GOT3 (cell line): ENCODE measurements around the gene TGFB1I1.
"Not testable (repeated sequence)": the region's sequence is repeated elsewhere in the genome, so short reads cannot be mapped to it uniquely, and the experiment has no call there.

ENCODE experiments used
- DNase-seq: peaks from one replicate; lab custom pipeline; 2025; ENCODE audit warnings: mixed read lengths; lab: John Stamatoyannopoulos, UW

TGFB1I1 gene

DNA sequence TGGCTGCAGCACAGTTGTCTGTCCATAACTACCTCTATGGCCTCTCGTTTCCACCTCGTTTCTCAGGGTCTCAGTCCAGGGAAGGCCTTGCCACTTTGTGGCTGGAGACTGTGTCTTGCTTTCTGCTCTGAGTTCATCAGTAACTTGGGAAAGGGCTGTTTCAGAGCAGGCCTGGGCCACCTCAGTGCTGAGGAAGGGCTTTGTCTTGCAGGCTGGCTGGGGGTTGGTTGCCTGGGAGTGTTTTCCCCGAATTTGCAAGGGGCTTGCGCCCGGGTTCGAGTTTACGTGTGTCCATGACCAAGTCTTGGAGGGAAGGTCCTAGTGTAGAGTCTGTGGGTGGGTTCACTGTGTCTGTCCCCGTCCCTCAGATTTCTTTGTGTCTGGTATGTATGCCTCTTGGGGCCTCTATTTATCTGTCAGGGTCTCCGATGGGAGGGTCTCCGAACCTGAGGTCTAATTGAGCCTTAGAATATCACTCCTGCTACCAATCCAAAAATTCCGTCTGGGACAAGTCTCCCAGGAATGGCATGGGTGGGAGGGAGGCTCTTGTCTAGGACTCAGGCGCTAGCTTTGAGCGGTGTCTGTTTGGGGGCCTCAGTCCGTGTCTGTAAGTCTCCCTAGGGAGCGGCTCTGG is 594 bp upstream of the TGFB1I1 start:
- no peak for DNase-seq

DNA sequence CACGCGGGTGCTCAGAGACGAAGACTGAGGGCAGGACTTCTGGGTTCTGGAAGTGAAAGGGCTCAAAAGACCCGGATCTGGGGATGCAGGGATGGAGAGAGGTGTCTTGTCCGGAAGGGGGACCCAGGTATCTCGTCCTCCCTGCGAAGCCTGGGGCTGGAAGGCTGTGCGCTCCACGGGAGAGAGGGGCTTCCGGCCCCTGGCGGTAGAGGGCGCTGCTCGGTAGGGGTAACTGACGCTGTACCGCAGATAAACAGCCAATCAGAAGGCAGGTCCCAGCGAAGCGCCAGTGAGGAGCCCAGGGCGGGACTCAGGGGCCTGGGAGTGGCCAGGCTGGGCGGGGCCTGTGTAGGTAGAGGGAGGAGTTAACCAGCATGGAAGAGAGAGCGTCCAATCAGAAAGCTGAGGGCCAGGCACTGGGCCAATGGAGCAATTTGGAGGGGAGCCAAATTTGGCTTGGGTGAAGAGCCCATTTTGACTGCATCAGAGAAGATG is 804 bp downstream of the TGFB1I1 start:
- peak; percentile 63 for DNase-seq

DNA sequence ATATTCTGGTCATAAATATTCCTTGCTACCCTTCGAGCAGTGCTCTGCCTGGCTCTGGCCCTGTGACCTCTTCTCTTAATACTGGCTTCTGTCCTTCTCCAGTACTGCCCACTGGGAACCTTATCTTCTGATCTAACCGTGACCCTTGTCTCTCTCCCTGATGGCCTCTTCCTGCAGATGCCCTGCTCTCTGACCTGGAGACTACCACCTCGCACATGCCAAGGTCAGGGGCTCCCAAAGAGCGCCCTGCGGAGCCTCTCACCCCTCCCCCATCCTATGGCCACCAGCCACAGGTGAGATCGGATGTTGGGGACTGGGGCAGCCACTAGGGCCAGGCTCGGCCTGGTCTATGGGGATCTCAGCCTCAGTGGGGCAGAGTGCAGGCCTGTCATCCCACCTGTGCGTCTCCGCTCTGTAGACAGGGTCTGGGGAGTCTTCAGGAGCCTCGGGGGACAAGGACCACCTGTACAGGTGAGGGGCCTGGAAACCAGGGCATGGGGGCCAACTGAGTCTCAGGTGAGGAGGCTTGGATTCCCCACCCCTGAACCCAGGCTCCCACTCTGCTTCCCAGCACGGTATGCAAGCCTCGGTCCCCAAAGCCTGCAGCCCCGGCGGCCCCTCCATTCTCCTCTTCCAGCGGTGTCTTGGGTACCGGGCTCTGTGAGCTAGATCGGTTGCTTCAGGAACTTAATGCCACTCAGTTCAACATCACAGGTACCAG is 1.5 kb downstream of the TGFB1I1 start:
- no peak for DNase-seq

DNA sequence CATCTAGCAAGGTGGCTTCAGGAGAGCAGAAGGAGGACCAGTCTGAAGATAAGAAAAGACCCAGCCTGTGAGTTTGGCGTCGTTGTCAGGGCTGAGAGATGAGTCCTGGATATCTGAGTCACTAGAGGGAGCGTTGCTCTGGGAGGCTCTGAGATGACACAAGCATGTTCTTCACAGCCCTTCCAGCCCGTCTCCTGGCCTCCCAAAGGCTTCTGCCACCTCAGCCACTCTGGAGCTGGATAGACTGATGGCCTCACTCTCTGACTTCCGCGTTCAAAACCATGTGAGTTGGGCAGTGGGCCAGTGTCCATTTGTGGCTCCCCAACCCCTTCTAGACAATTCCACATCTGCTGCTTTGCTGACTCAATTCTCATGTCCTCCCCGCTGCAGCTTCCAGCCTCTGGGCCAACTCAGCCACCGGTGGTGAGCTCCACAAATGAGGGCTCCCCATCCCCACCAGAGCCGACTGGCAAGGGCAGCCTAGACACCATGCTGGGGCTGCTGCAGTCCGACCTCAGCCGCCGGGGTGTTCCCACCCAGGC is 2.3 kb downstream of the TGFB1I1 start:
- no peak for DNase-seq

DNA sequence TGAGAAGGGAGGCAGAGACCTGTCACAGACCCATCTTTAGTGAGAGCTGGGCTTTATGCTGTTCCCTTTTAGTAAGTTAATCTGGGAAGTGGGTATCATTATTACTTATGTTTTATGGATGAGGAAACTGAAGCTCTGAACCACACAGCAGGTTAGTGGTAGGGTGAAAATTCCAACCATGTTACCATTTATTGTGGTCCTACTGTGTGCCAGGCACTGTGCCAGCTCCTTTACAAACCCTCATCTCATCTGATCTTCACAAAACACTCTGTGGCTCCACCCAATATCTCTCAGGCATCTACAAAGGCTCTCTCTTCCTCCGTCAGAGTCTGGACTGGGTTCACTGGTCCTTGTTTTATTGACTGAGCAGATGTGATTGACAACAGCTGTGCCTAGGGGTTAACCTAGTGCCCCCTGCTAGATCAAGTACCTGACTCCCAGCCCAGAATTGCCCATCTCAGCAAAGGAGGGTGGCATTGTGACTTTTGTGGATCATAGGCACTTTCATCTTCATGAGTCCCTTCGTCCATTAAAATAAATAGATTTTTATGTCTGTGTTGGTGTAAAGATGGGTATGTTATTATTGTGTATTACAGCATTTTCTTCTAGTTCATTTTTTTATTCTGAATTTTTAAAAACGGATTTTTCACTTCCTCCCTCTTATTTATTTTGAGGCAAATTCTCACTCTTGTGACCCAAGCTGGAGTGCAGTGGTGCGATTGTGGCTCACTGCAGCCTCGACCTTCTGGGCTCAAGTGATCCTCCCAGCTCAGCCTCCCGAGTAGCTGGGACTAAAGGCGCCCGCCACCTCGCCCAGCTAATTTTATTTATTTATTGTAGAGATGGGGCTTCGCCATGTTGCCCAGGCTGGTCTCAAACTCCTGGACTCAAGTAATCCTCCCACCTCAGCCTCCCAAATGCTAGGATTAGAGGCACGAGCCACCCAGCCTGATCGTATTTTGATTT is 3.1 kb downstream of the TGFB1I1 start:
- DNase-seq = no peak

DNA sequence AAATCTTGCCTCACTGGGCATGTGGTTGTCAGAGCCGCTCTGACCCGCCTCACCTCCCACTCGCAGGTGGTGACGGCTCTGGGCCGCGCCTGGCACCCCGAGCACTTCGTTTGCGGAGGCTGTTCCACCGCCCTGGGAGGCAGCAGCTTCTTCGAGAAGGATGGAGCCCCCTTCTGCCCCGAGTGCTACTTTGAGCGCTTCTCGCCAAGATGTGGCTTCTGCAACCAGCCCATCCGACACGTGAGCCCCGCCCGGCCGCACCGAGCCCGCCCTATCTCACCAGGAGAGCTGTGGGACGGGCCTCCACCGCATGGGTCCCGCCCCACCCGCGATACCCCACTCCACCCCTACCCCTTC is 4.0 kb downstream of the TGFB1I1 start:
- no peak for DNase-seq

DNA sequence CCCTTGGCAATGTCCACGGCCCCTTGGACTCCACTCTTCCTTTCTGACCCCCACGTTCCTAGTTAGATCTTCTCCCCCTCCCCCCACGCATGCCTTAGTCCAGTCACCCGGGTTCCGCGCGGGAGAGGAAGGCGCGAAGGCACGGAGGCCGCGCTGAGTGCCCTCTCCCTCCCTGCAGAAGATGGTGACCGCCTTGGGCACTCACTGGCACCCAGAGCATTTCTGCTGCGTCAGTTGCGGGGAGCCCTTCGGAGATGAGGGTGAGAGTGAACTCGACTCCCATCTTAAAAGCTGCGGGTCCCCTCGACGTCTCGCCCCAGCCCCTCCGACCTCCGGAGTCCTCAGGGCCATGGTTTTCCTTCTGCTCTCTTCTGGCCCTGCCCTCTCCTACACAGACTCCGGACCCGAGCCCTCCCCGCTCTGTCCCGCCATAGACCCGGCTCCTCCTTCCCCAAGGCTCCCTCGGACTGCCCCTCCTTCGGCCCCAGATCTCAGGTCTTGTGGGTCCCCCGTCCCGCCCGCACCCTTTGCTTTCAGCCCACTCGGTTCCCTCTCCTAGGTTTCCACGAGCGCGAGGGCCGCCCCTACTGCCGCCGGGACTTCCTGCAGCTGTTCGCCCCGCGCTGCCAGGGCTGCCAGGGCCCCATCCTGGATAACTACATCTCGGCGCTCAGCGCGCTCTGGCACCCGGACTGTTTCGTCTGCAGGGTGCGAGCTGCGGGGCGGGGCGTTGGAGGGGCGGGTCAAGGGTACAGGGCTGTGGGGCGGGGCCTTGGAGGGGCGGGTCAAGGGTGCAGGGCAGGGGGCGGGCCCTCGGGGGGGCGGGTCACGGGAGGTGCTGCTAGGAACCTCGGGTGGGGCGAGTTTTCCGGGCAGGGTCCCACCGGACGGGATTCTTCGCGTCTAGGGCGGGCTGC is 4.6 kb downstream of the TGFB1I1 start:
- DNase-seq = no peak

DNA sequence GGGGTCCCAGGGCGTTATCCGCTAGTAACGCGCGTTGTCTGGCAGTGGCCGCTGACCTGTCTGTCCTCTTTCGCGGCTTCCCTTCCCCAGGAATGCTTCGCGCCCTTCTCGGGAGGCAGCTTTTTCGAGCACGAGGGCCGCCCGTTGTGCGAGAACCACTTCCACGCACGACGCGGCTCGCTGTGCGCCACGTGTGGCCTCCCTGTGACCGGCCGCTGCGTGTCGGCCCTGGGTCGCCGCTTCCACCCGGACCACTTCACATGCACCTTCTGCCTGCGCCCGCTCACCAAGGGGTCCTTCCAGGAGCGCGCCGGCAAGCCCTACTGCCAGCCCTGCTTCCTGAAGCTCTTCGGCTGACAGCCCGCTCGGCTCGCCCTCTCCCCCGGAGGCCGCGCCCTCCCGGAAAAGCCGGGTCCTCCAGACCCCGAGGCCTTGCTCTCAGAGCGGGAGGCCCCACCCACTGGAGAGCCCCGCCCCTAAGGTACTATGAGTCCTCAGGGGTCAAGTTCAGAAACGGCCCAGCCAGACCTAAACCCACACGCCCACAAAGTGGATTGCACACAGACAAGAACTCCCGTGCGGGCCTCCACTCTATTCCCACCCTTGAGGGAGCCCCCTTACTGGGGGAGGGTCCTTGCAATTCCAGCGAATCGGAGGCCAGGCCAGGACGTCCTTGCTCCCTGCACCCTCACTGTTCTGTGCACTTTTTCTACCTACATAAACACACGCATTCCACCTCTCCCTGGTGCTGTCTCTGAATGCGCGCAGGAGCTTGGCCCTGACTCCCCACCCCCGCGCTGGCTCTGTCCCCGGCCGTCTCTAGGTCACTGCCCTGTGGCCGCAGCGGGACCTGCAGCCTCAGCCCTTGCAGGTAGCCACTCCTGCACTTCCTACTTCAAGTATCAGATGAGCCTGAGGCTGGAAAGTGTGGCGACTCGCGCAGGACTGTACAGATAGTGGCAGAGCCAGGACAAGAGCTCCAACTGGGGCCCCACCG is 5.6 kb downstream of the TGFB1I1 start:
- no peak for DNase-seq

DNA sequence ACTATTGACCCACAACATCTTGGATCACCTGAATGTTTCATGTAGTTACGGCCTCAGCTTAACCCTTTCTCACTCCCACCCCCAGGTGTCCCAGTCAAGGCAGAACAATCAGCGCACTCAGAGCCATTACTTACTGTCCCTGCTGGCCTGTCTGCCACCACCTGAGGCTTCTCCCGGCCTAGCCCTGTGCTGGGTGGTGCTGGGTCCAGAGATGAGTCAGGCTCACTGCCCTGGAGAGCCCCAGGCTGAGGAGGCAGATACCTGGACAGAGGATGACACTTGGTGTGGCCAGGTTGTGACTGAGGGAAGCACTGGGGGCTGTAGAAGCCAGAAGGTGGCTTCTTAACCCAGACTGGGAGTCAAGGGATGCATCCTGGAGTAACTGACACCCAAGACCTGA is 7.0 kb downstream of the TGFB1I1 start:
- DNase-seq = no peak

DNA sequence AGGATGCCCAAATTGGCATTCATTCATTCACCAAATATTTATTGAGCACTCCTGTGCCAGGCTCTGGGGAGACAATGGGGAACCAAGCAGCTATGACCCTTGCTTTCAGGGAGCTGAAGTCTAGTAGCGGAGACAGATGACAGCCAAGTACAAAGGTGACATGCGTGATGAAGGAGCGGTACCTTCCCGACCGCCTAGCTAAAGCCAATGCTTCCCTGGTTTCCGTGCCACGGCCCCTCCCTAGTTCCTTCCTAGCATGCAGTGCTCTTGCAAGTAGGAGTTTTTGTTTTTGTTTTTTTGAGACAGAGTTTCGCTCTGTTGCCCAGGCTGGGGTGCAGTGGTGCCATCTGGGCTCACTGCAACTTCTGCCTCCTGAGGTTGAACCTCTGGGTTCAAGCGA is 7.8 kb downstream of the TGFB1I1 start:
- no peak for DNase-seq

DNA sequence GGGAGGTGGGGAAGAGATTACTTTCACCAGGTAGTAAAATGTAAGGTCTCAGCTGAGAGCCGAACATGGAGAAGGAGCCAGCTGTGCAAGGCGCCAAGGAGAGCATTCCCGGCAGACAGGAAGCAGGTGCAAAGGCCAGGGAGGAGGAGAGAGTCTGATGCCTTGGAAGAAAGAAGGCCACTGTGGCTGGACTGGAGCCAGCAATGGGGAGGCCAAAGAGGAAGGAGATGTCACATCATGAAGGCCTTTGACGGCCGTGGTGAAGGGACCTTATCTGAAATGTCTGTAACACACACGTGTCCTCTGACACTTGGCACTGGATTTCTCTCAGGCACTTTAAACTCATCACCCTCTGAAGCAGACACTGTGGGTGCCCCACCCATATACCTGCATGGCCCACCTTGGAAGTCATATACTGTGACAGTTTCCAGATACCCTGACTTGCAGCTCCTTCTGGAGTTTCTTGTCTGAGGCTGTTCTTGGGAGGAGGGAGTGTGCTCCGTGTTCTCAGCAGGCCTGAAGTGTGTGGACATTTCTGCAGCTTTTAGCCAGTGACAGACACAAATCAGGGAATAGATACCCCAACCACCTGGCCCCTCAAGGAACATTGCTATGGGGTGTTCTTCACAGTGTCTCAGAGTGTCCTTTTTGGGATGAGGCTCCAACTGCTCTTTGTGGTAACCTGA is 9.0 kb downstream of the TGFB1I1 start:
- no peak for DNase-seq

DNA sequence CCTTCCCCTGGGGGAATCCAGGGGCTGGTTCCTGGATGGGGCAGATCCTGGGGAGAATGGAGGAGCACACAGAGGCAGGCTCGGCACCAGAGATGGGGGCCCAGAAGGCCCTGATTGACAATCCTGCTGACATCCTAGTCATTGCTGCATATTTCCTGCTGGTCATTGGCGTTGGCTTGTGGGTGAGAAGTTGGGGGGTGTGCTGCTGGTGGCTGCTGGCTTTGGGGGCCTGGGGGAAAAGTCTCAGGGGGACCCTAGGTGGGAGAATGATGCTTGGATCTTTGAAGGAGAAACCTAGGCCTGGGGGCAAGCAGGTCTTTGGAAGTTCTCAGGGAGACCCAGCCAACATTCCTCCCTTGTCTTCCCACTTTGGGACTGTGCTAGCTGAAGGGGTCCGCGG is 11.1 kb downstream of the TGFB1I1 start, which contains the start of gene SLC5A2:
TSS of gene SLC5A2 (plus strand) at position 43 of the 400 bp plus-strand sequence. CDS start at position 57, 14 bp downstream.
- no peak for DNase-seq

DNA sequence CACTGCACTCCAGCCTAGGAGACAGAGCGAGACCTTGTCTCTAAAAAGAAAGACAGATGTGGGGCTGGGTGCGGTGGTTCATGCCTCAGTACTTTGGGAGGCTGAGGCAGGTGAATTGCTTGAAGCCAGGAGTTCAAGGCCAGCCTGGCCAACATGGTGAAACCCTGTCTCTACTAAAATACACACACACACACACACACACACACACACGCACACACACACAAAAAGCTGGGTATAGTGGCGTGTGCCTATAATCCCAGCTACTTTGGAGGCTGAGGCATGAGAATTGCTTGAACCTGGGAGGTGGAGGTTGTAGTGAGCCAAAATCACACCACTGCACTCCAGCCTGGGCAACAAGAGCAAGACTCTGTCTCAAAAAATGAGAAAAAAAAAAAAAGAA is 12.1 kb downstream of the TGFB1I1 start:
- DNase-seq = not testable (repeated sequence)

DNA sequence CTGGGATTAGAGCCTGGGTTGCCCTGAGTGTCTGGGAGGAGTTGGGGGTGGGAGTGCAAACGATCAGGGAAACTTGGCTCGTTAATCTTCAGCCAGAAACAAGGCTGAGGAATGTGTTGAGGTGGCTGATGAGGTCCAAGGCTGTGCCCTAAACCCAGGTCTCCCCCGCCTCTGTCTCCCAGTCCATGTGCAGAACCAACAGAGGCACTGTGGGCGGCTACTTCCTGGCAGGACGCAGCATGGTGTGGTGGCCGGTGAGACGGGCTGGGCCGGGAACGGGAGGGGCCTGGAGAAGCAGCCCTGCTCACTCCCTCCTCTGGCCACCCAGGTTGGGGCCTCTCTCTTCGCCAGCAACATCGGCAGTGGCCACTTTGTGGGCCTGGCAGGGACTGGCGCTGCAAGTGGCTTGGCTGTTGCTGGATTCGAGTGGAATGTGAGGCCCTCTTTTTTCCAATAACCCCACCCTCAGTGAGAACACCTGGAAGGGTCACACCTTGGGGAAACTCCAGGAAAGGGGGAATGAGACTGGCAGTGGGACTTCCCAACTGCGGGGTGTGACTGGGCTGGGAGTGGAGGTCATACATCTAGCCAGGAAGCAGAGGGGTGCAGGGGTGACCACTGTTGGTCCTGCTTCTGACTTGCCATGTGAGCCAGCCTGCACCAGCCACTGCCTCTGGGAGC is 12.7 kb downstream of the TGFB1I1 start:
- DNase-seq = no peak

DNA sequence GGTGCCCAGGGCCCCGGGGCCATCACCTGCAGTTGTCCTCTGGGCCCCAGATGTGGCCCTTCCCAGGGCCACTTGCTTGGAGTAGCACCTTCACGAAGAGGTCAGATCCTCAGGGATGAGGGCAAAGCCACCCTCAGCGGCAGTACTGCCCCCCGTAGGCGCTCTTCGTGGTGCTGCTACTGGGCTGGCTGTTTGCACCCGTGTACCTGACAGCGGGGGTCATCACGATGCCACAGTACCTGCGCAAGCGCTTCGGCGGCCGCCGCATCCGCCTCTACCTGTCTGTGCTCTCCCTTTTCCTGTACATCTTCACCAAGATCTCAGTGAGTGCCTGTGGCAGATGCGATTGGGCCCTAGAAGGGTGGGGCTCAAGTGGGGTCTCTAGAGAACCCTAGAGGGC is 13.6 kb downstream of the TGFB1I1 start:
- DNase-seq = no peak

DNA sequence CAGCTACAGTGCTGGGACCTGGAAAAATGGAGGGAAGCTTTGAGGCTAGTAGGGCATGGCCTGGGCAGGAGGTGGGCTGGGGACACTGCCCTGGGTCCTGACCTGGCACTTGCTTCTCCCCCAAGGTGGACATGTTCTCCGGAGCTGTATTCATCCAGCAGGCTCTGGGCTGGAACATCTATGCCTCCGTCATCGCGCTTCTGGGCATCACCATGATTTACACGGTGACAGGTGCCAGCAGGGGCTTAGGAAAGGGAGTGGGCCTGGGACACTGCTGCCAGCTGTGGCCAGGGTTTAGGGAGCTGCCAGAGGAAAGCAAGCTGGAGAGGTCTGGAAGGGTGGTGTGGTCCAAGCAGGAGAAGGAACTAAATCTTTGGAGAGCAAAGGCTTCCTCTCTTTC is 14.1 kb downstream of the TGFB1I1 start:
- DNase-seq = no peak

DNA sequence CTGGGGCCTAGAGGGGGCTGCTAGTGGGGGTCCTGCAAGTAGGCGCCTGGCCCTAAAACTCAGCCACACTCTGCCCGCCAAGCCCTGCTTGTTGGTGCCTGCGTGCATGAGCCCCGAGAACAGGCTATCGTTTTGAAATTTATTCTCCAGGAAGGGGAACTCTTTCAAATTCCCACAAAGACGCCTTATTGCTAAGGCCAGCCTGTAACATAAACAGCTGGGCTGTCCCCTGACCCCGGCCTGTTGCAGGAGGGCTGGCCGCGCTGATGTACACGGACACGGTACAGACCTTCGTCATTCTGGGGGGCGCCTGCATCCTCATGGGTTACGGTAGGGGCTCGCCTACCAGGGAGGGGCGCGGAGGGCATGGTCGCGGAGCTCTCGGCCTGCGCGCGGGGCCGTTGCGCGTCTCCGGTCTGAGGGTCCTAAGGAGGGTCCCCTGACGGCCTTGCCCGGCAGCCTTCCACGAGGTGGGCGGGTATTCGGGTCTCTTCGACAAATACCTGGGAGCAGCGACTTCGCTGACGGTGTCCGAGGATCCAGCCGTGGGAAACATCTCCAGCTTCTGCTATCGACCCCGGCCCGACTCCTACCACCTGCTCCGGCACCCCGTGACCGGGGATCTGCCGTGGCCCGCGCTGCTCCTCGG is 15.2 kb downstream of the TGFB1I1 start:
- no peak for DNase-seq
